Measurements from ENCODE around the gene VPS8. TPM values are rescaled to one million over a fixed set of nuclear protein-coding genes. Genes with fewer than 3 reads are reported as not detected.

VPS8 gene
- total RNA-seq (2022; extraction: Qiagen RNA extraction), result 7.6 to 9.1 TPM (median 8.6 TPM) in 5 replicates

GRCh38 chr3:184811999-184812661, at the start of gene VPS8:
Gene VPS8 (plus strand): TSS chr3:184812166. CDS start chr3:184824633, 12,467 bp downstream.

Other genes starting within 250 kb of the VPS8 start
- gene MAGEF1, start 100.1 kb upstream of the VPS8 start, total RNA-seq (2022; extraction: Qiagen RNA extraction), result 24.3 to 29.7 TPM (median 28.6 TPM) in 5 replicates